ENCODE measurements around the gene TCEAL8. TPM values are rescaled to one million over a fixed set of nuclear protein-coding genes. Genes with fewer than 3 reads are reported as not detected.
"Not testable (repeated sequence)": the region's sequence is repeated elsewhere in the genome, so short reads cannot be mapped to it uniquely, and the experiment has no call there.

The TCEAL8 gene
- total and polyA plus RNA-seq, 2 donors (not counting 3 experiments of a cell fraction or from before 2014, with no cell fraction given) = 31.0 to 51.8 TPM

GRCh38 chrX:103233263-103233662 is 21.7 kb downstream of the TCEAL8 start:
- Histone ChIP-seq H3K4me1 (ENCODE audit: control insufficient read depth, extremely low read depth, insufficient read depth, low read length) (no peaks in the 10 kb centered on the region), H3K36me3 (ENCODE audit: control insufficient read depth in 2 of 2, extremely low read depth in 1 of 2, insufficient read depth in 2 of 2, low read length in 2 of 2) (no peaks in the 10 kb centered on the region), H3K27me3 (ENCODE audit: control insufficient read depth in 2 of 2, insufficient read depth in 2 of 2, low read length in 2 of 2) (no peaks in the 10 kb centered on the region), H3K79me2 (ENCODE audit: control insufficient read depth, insufficient read depth, low read length) (no peaks in the 10 kb centered on the region), H3K9me3 (replicated peaks; ENCODE audit: control insufficient read depth, insufficient read depth, low read length) (no peaks in the 10 kb centered on the region), H3K4me3 (replicated peaks in 1 of 3; ENCODE audit: insufficient read depth in 1 of 3, low read depth in 1 of 3, low read length in 3 of 3) (no peak overlapping the region), H4K20me1 (replicated peaks; ENCODE audit: control insufficient read depth, extremely low read depth, insufficient read depth, low read length) (no peaks in the 10 kb centered on the region), H3K27ac (ENCODE audit: insufficient read depth, low read depth, low read length) (no peak overlapping the region), H3K9me1 (replicated peaks; ENCODE audit: control insufficient read depth, extremely low read depth, insufficient read depth, low read length) (no peaks in the 10 kb centered on the region), H2AFZ (ENCODE audit: low read depth, low read length) (no peak overlapping the region), H3K4me2 (ENCODE audit: insufficient read depth, low read length) (no peak overlapping the region), H3K9ac (replicated peaks; ENCODE audit: extremely low read depth, insufficient read depth, low read length) (no peak overlapping the region)
- DNase-seq (ENCODE audit: low read depth, low spot score) (no peak), FAIRE-seq (no peak)
- dilution Hi-C loops (cut with MboI; ENCODE audit: extremely low pct_ligation_motif_present, low sequenced_read_pairs) (no loop called here), intact Hi-C loops (cut with micrococcal nuclease) (no loop called here)
- CTCF ChIA-PET = no interaction called here
- TF ChIP-seq GATA2 (IDR thresholded peaks at IDR 0.05; ENCODE audit: insufficient read depth, insufficient read length, low read depth, low read length) (no peak), FOS (IDR thresholded peaks at IDR 0.05; ENCODE audit: borderline replicate concordance, insufficient read depth, low read length) (no peak), CTCF (IDR thresholded peaks at IDR 0.05; ENCODE audit: extremely low read depth in 1 of 2, insufficient read depth in 1 of 2, low read depth in 1 of 2, low read length in 2 of 2) (no peak), POLR2A (IDR thresholded peaks at IDR 0.05; ENCODE audit: low read depth, low read length) (no peak), POLR2AphosphoS5 (IDR thresholded peaks at IDR 0.05; ENCODE audit: insufficient read depth, low read depth, low read length) (no peak), JUN (IDR thresholded peaks at IDR 0.05; ENCODE audit: borderline replicate concordance, insufficient read depth, insufficient read length, low read depth) (no peak), MAX (IDR thresholded peaks at IDR 0.05; ENCODE audit: insufficient read depth, insufficient read length) (no peak), EZH2 (IDR thresholded peaks at IDR 0.05; ENCODE audit: borderline replicate concordance, low read depth, low read length, severe bottlenecking) (no peak), MYC (IDR thresholded peaks at IDR 0.05; ENCODE audit: low read depth, low read length) (no peak)
- POLR2A ChIA-PET = no interaction called here
- no TSS peak for BruUV-seq (replicated peaks)

GRCh38 chrX:103225918-103226317 is 29.0 kb downstream of the TCEAL8 start:
- BruUV-seq (replicated peaks); H3K79me2 ChIP-seq (ENCODE audit: control insufficient read depth, insufficient read depth, low read length); intact Hi-C loops (cut with micrococcal nuclease); H3K9me3 ChIP-seq (replicated peaks; ENCODE audit: control insufficient read depth, insufficient read depth, low read length); H4K20me1 ChIP-seq (replicated peaks; ENCODE audit: control insufficient read depth, extremely low read depth, insufficient read depth, low read length); H3K36me3 ChIP-seq (ENCODE audit: control insufficient read depth in 2 of 2, extremely low read depth in 1 of 2, insufficient read depth in 2 of 2, low read length in 2 of 2); H3K4me3 ChIP-seq (replicated peaks in 1 of 3; ENCODE audit: insufficient read depth in 1 of 3, low read depth in 1 of 3, low read length in 3 of 3); dilution Hi-C loops (cut with MboI; ENCODE audit: extremely low pct_ligation_motif_present, low sequenced_read_pairs); FAIRE-seq; POLR2A ChIA-PET; CTCF ChIA-PET; H3K27ac ChIP-seq (ENCODE audit: insufficient read depth, low read depth, low read length); H2AFZ ChIP-seq (ENCODE audit: low read depth, low read length); H3K4me2 ChIP-seq (ENCODE audit: insufficient read depth, low read length); DNase-seq (ENCODE audit: low read depth, low spot score); H3K9me1 ChIP-seq (replicated peaks; ENCODE audit: control insufficient read depth, extremely low read depth, insufficient read depth, low read length); H3K9ac ChIP-seq (replicated peaks; ENCODE audit: extremely low read depth, insufficient read depth, low read length); H3K27me3 ChIP-seq (ENCODE audit: control insufficient read depth in 2 of 2, insufficient read depth in 2 of 2, low read length in 2 of 2); H3K4me1 ChIP-seq (ENCODE audit: control insufficient read depth, extremely low read depth, insufficient read depth, low read length): not testable (repeated sequence)

Measured in endothelial cell of umbilical vein (primary cell).